Gastroesophageal sphincter (tissue), 4 donors: ENCODE results near the gene SCLY. TPM values are rescaled to one million over a fixed set of nuclear protein-coding genes. Genes with fewer than 3 reads are reported as not detected.

Experiments used
- ATAC-seq: fragments of 150-250 bp; one replicate; pipeline ENCODE4 v1.9.1; 2016; ENCODE audit warnings: mild to moderate bottlenecking, moderate library complexity
- H3K27ac ChIP-seq, 4 donors: fragments of 200-600 bp; sonication (generic) in 3 of 4; 1 replicate in 3 of 4; 2 replicates in 1 of 4; pipeline ENCODE4 v1.5.1; 2016 to 2019
- H3K27me3 ChIP-seq: fragments of 200-600 bp; sonication (generic); one replicate; pipeline ENCODE4 v1.5.1; 2019
- H3K36me3 ChIP-seq, 2 donors: fragments of 200-600 bp; sonication (generic); one replicate each; pipeline ENCODE4 v1.5.1; 2019; ENCODE audit warnings: control low read depth in 1 of 2
- H3K4me1 ChIP-seq, 3 donors: fragments of 200-600 bp; sonication (generic); 1 replicate in 2 of 3; 2 replicates in 1 of 3; pipeline ENCODE4 v1.5.1; 2016 to 2019; ENCODE audit warnings: control low read depth in 2 of 3
- H3K4me3 ChIP-seq, 2 donors: fragments of 200-600 bp; sonication (generic); one replicate each; pipeline ENCODE4 v1.5.1; 2019; ENCODE audit warnings: mild to moderate bottlenecking in 1 of 2, moderate library complexity in 1 of 2
- H3K9me3 ChIP-seq, 3 donors: fragments of 200-600 bp; sonication (generic); one replicate each; pipeline ENCODE4 v1.5.1; 2017 to 2019; ENCODE audit warnings: control low read depth in 2 of 3
- EP300 ChIP-seq: sonication (generic); formaldehyde crosslinking; IDR thresholded peaks from one replicate; pipeline ENCODE4 v1.6.1; 2017; ENCODE audit warnings: antibody characterized with exemption, mild to moderate bottlenecking
- POLR2A ChIP-seq, 2 donors: fragments of 450-650 bp; IDR thresholded peaks; one replicate each; pipeline ENCODE4 v1.6.1; 2017; ENCODE audit warnings: antibody characterized with exemption in 2 of 2, mild to moderate bottlenecking in 2 of 2, moderate library complexity in 1 of 2
- POLR2AphosphoS5 ChIP-seq: sonication (generic); formaldehyde crosslinking; IDR thresholded peaks from one replicate; pipeline ENCODE4 v1.6.1; 2017; ENCODE audit warnings: antibody characterized with exemption
- WGBS, 2 donors: methylation state at CpG; one replicate each; pipeline ENCODE4 v1.1.5; 2018; ENCODE audit warnings: low coverage in 1 of 2; 5-methylcytosine and 5-hydroxymethylcytosine counted together
- total RNA-seq, 4 donors: library from RNA; depleted of rRNA; stranded (reverse); fragments of >200 nt; gene quantifications; one replicate each; pipeline ENCODE4 v1.1.0, GENCODE V29; 2016
- TF ChIP-seq, protein P1 (sequence below), 4 experiments: fragments of 200-600 bp in 2 of 4; fragments of 450-650 bp in 2 of 4; sonication (generic) in 1 of 4; IDR thresholded peaks; one replicate each; pipeline ENCODE4 v1.5.1; 2017 to 2019; ENCODE audit warnings: antibody characterized with exemption in 4 of 4, mild to moderate bottlenecking in 2 of 4, moderate library complexity in 2 of 4

Gene SCLY
- total RNA-seq, 4 donors from 2014 or later, result 14.2 to 23.2 (median 16.5) TPM

- H3K27me3 ChIP-seq, result no peaks in the 10 kb centered on the region
- no peak overlapping the region for H3K4me3 ChIP-seq
- H3K27ac ChIP-seq, result no peak overlapping the region
- no peak for ATAC-seq
- no peaks in the 10 kb centered on the region for H3K9me3 ChIP-seq
- WGBS, 2 donors, result 94% methylated on average over 2 of the region's 2 CpGs; no CpG with 5 or more reads in 1 of the 2 donors
- TF ChIP-seq, protein P1, sequence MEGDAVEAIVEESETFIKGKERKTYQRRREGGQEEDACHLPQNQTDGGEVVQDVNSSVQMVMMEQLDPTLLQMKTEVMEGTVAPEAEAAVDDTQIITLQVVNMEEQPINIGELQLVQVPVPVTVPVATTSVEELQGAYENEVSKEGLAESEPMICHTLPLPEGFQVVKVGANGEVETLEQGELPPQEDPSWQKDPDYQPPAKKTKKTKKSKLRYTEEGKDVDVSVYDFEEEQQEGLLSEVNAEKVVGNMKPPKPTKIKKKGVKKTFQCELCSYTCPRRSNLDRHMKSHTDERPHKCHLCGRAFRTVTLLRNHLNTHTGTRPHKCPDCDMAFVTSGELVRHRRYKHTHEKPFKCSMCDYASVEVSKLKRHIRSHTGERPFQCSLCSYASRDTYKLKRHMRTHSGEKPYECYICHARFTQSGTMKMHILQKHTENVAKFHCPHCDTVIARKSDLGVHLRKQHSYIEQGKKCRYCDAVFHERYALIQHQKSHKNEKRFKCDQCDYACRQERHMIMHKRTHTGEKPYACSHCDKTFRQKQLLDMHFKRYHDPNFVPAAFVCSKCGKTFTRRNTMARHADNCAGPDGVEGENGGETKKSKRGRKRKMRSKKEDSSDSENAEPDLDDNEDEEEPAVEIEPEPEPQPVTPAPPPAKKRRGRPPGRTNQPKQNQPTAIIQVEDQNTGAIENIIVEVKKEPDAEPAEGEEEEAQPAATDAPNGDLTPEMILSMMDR (IDR thresholded peaks at IDR 0.05), result no peak
- TF ChIP-seq EP300 (no peak), POLR2A (IDR thresholded peaks at IDR 0.05) (no peak), POLR2AphosphoS5 (no peak)
- peaks cover 0 to 45% of the 10 kb centered on the region in 2 donors for H3K36me3 ChIP-seq
- H3K4me1 ChIP-seq, result no peaks in the 10 kb centered on the region
Measured at GRCh38 chr2:238019962-238020361, 40.8 kb upstream of the SCLY start.

- H3K36me3 ChIP-seq, result peaks cover 0 to 54% of the 10 kb centered on the region in 2 donors
- no peaks in the 10 kb centered on the region for H3K9me3 ChIP-seq
- H3K4me3 ChIP-seq, result no peak overlapping the region
- TF ChIP-seq POLR2A (IDR thresholded peaks at IDR 0.05) (no peak), POLR2AphosphoS5 (no peak), EP300 (no peak)
- TF ChIP-seq, protein P1 (IDR thresholded peaks at IDR 0.05), result no peak
- H3K4me1 ChIP-seq, result no peaks in the 10 kb centered on the region
- ATAC-seq, result no peak
- WGBS, 2 donors, result 72 to 100% methylated on average over 1 to 2 of the region's 9 CpGs
- H3K27me3 ChIP-seq, result no peaks in the 10 kb centered on the region
- H3K27ac ChIP-seq, result no peak overlapping the region
Measured at GRCh38 chr2:238020816-238021215, 40.0 kb upstream of the SCLY start.

DNA sequence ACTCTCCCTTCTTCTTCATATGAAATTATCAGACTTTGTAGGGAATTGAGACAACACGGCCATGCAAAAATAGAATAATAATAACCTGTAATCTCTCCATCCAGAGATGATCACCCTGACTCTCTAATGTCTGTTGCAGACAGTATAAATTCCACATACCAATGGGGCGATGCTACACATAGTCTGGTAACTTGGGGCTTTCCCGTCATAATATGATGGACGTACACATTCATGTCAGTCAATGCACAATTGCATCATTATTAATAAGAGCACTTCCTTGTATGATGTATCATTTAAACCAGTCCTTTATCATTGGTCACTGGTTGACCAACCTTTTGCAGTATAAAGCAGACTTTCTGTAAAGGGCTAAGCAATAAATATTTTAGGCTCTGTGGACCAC, 39.5 kb upstream of the SCLY start:
- 93 to 94% methylated on average over 4 of the region's 4 CpGs for WGBS, 2 donors
- H3K36me3 ChIP-seq, result peaks cover 0 to 59% of the 10 kb centered on the region in 2 donors
- no peak overlapping the region for H3K27ac ChIP-seq
- no peak overlapping the region for H3K4me3 ChIP-seq
- no peak for ATAC-seq
- H3K9me3 ChIP-seq, result no peaks in the 10 kb centered on the region
- no peaks in the 10 kb centered on the region for H3K4me1 ChIP-seq
- H3K27me3 ChIP-seq, result no peaks in the 10 kb centered on the region
- TF ChIP-seq POLR2AphosphoS5 (no peak), EP300 (no peak), POLR2A (IDR thresholded peaks at IDR 0.05) (no peak)
- TF ChIP-seq, protein P1 (IDR thresholded peaks at IDR 0.05), result no peak

GRCh38 chr2:238022594-238023157, 38.1 kb upstream of the SCLY start:
- peaks cover 0 to 64% of the 10 kb centered on the region in 2 donors for H3K36me3 ChIP-seq
- no peaks in the 10 kb centered on the region for H3K27me3 ChIP-seq
- H3K9me3 ChIP-seq, result no peaks in the 10 kb centered on the region
- TF ChIP-seq POLR2A (IDR thresholded peaks at IDR 0.05) (no peak), POLR2AphosphoS5 (no peak), EP300 (no peak)
- TF ChIP-seq, protein P1 (IDR thresholded peaks at IDR 0.05), result no peak
- no peak overlapping the region for H3K27ac ChIP-seq
- no peak for ATAC-seq
- no peak overlapping the region for H3K4me3 ChIP-seq
- H3K4me1 ChIP-seq, result no peaks in the 10 kb centered on the region
- 82 to 100% methylated on average over 2 to 4 of the region's 5 CpGs for WGBS, 2 donors

- no peaks in the 10 kb centered on the region for H3K4me1 ChIP-seq
- H3K36me3 ChIP-seq, result peaks cover 0 to 63% of the 10 kb centered on the region in 2 donors
- no peak overlapping the region for H3K4me3 ChIP-seq
- no peaks in the 10 kb centered on the region for H3K9me3 ChIP-seq
- no CpG with 5 or more reads among the region's 2 CpGs for WGBS, 2 donors
- no peak for ATAC-seq
- no peaks in the 10 kb centered on the region for H3K27me3 ChIP-seq
- TF ChIP-seq EP300 (no peak), POLR2A (IDR thresholded peaks at IDR 0.05) (no peak), POLR2AphosphoS5 (no peak)
- TF ChIP-seq, protein P1 (IDR thresholded peaks at IDR 0.05), result no peak
- H3K27ac ChIP-seq, result no peak overlapping the region
Measured at GRCh38 chr2:238023608-238024007, 37.2 kb upstream of the SCLY start.
